AG08395 (cell line): ENCODE measurements around the gene PRRC1.
"Not testable (repeated sequence)": the region's sequence is repeated elsewhere in the genome, so short reads cannot be mapped to it uniquely, and the experiment has no call there.

Experiments
- DNase-seq: peaks from one replicate; pipeline ENCODE4 v3.0.0; 2012; ENCODE audit warnings: mixed read lengths, low spot score

The PRRC1 gene

DNA sequence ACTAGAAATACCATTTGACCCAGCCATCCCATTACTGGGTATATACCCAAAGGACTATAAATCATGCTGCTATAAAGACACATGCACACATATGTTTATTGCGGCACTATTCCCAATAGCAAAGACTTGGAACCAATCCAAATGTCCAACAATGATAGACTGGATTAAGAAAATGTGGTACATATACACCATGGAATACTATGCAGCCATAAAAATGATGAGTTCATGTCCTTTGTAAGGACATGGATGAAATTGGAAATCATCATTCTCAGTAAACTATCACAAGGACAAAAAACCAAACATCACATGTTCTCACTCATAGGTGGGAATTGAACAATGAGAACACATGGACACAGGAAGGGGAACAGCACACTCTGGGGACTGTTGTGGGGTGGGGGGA is 27.8 kb downstream of the PRRC1 start:
- DNase-seq = not testable (repeated sequence)

DNA sequence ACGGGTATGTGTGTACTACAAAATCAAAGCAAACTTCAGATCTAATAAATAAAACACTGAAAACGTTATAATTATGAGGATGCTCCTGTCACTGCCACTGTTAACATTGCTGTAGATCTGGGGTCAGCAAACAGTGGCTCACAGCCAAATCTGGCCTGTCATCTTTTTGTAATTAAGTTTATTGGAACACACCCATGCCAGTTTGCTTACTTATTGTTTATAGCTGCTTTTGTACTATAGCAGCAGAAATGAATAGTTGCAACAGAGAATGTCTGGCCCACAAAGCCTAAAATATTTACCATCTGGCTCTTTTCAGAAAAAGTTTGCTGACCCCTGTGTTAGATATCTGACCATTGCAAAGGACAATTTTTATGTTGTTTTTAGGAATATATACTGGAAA is 32.1 kb downstream of the PRRC1 start:
- DNase-seq = no peak

DNA sequence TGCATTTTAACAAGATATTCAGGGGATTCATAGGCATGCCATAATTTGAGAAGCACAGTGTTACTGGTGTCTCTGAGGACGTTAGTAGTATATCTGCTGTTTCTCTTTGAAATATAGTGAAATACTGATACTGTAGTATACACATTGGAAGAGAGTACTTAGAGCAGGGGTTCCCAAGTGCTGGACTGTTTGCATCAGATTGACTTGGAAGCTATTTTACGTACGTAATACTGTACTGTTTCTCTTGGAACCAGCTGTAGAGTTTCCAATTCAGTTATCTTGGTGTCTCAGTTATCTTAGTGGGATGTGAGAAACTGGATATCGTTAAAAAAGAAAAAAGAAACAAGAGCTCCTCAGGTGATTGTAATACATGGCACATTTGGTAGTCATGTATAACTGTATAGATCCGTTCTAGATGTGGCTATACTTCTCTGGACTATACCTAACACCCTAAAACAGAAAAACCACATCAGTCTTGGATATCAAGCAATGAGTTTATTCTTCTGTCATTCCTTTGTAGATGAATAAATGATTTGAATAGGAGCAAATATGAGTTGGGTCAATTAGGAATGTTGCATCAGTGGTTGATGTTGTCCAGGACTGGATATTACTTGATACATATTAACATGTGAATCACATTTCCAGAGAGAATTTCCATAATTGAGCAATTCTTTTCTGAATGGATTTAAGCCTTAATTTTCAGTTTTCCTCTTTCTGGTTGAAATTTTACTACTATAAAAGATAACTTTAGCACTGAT is 33.4 kb downstream of the PRRC1 start:
- DNase-seq = no peak

DNA sequence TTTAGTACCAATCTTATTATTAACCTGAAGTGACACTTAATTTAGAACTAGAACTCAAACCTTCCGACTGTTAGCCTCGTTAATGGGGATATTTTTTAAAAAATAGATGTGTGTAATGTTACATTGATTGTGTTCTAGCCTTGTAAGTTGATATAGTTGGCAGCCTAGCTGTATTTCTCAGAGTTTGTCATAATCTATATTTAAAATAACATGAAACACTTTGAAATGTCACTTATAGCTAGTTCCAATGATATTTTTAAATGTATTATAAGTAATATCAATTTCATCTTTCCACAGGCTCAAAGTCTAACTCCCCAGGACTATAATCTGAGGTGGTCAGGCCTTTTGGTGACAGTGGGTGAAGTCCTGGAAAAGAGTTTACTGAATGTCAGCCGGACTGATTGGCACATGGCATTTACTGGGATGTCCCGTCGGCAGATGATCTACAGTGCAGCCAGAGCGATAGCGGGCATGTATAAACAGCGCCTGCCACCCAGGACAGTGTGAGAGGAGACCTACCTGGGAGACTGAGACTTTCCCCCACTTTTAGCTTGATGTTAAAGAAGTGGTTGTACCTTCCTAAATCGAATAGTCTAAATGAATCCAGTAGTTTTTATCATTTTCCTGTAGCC is 34.1 kb downstream of the PRRC1 start:
- no peak for DNase-seq

DNA sequence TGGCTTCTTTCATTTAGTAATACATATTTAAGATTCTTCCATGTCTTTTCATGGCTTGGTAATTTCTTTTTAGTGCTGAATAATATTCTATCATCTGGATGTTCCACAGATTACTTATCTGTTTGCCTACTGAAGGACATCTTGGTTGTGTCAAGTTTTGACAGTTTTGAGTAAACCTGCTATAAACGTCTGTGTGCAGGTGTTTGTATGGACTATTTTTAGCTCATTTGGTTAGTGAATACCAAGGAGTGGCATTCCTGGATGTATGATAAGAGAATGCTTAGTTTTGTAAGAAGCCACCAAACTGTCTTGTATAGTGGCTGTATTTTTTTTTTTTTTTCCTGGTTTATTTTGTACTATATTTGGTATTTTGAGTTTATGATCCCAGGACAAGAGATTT is 38.4 kb downstream of the PRRC1 start:
- DNase-seq = no peak

DNA sequence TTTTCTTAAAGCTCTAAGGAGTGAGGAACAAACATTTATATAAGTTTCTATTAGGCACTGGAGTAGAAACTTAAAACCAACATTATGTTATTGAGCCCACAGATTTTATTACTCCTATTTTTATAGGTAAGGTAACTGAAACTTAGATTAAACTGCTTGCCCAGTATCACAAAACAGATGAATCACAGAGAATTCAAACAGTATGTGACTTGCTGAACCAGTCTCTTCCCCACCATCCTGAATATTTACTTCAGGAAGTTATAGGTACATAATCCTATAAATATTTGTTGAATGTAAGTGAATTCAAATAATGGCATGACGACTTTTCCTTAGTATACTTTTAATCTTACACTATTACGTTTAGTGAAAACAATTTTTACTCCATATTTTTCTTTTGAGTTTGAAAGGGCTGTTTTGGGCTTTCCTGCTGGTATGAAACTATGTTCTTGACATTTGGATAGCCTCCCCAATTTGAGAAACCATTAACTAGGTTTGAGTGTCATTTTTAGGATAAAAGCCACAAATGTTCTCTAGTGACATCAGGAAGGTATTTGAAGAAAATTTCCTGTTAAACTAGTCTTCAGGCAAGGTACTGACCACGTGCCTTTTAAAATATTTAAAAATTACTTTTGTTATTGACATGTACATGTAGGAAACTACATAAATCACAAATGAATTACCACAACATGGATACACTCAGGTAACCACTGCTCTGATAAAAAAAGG is 39.3 kb downstream of the PRRC1 start:
- DNase-seq = no peak

DNA sequence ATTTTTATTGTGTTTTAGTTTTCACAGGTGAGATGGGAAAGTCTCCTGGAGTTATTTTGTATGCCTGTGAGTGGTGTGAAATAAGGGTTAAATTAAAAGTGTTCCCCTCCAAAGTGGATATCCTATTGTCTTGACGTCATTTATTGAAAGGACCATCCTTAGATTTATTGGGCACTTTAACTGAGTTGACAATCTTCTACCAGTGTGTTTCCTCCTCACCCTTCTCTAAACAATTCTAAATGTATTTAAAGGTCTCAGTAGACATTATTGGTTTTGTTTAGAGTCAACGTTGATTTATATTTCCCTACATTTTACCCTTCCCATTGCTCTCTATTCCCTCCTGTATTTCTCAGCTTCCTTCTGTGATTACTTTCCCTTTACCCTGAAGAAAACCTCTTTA is 40.8 kb downstream of the PRRC1 start:
- no peak for DNase-seq

DNA sequence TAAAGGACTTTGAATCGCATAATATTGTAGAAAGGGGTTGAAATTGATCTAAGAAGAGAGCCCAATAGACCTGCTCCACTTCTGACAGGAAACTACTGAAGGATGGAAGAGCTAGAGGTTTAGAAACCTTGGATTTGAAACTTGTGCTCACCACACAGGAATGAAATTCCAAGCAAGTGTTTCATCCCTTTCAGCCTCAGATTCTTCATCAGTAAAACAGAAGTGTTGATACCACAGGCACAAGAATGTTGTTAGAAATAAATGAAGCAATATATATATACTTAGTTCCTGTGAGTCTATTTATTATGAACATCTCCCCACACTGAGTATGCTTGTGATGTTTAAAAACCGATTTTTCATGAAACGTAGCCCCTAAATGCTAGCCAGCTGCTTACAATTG is 43.8 kb downstream of the PRRC1 start:
- peak; percentile 67 for DNase-seq

DNA sequence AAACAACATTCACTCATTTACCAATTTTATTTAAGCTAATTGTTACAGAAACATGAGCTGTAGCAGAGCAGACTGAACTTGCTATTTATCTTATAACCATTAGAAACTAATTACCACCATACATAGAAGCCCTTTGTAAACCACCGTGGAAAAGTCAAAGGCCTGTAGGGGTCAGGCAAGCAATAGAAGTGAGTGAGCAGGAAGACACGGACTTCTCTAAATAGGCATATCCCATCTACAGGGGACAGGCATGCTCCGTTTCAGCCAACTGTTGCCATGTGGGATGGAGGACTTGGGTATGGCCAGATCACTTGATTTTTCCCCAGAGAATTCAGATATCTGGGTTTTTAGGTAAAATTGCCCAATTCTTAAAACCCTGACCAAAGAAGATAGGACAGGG is 44.8 kb downstream of the PRRC1 start:
- no peak for DNase-seq

DNA sequence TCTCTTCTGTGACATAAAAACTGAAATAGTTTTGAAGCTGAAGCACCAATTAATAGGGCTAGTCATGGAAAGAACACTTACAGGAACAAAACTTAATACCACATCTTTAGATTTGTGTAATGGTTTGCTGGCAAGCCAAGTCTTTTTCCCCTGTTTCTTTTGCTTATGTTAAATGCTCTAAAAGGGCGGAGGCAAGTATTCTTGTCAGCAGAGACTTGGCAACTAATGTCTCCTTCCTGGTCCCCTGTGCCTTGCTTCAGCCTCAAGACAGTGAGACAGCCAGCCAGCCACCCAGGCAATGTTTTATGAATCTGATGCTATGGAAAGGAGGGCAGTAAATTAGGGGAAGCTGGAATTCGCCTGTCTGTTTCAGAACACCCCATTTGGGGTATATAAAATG is 45.7 kb downstream of the PRRC1 start:
- no peak for DNase-seq

DNA sequence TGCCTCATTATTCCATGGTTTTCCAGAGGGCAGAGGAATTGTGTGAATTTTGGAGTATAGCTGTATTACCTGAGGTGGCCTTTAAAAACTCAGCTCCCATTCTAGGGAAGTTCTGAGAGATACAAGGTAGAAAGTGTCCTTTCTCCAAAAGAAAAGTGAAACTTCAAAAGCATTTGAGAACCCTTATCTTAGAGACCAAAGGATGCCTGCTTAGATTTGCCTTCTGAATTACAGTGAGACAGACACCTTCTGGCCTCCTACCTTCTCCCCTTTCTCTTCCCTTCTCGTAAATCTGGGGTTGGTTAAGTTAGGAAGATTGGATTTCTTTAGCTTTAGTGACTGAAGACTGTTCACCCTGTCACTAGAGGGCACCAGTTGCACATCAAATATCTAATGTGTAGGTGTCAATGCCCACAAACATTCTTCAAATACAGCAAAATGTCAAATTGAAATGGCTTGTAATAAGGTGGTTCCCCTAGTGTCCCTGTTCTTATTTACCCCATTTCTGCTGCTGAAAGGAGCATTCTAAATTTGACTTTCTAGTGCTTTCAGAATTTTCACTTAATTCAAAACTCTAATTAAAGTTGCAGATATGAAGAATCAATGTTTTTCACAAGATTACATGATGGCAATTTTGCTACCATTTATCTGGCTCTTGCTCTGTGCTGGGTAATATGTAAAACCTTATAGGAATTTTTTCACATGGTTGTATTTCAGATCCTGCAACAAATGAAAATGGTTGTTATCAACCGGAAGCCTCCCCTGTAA is 46.7 kb downstream of the PRRC1 start:
- DNase-seq = peak; percentile 46

DNA sequence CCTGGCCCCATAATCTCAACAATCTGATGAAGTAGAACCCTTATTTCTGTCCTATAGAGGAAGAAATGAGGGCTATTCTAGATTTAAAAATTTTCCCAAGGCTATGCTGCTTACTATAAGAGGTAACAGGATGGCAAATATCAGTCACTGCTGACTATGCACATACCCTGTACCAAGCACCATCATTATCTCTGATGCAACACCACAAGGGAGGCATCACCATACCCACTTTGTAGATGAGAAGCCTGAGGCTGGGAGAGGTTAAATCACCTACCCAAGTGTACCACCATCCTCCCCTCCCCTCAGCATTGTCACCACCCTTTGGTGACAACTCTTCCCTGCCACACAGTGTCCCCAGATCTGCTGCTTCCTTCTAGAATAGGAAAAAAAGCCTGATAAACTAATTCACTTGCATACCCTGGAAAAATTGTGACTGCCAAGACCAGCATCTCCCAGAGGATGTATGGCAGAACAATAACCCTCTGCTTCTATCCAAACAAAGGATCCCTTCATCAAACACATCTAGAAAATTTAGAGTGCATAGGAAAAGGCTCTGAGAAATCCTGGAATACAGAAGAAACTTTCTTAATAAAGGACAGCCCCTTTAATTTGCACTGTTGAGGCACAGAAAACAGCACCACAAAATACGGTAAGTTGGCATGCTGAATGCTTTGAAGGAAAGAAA is 48.3 kb downstream of the PRRC1 start:
- no peak for DNase-seq

DNA sequence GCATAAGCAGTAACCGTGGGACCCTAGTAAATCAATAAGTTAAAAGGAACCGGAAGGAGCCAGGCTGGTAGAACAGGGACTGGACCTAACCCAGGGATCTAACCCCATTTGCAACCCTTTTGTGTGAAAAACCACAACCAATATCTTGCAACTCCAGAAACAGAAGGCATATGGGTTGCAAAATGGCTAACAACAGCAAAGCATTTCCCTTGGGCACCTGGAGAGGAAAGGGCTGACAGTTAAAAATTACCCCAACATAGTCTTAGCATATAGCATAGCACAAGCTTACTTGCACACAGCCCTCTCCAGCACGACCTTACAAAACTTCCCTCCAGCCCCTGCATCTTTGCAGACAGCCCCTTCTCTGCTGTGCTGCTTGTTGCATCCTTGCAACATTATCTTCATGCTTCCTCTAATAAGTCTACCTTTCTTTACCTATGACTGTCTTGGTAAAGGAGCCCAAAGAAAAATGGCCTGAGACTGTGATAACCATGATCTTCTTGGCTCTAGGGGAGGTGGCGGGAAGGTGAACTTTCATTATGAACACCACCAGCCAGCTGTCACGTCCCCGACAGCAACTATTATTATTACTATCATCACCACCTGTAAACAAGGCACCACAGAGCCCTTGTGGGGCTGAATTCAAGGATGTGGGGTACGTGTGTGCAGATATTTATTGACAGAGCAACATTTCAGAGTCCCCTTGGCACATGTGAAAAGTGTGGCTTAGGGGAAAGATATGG is 49.8 kb downstream of the PRRC1 start:
- DNase-seq = no peak

DNA sequence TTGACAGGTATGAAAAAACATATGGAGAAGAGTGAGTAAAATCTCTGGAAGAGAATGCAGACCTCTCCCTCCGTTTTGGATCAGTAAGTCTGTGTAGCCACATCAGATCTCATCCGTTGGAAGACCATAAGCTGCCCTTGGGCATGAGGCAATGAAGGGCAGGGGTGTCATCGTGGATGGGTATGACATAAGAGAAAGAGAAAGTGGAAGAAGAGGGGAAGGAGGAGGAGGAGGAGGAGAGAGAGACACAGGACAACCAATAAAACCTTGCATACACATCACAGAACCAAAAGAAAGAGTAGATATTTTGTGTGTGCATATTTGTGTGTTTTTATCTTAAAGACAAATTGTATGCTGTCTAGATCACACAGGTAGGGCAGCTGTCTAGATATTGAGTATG is 50.7 kb downstream of the PRRC1 start:
- no peak for DNase-seq

DNA sequence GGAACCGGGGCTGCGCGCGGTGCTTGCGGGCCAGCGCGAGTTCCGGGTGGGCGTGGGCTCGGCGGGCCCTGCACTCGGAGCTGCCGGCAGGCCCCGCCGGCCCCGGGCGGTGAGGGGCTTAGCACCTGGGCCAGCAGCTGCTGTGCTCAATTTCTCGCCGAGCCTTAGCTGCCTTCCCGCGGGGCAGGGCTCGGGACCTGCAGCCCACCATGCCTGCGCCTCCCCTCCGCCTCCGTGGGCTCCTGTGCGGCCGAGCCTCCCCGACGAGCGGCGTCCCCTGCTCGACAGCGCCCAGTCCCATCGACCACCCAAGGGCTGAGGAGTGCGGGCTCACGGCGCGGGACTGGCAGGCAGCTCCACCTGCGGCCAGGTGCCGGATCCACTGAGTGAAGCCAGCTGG is 52.0 kb downstream of the PRRC1 start:
- not testable (repeated sequence) for DNase-seq

DNA sequence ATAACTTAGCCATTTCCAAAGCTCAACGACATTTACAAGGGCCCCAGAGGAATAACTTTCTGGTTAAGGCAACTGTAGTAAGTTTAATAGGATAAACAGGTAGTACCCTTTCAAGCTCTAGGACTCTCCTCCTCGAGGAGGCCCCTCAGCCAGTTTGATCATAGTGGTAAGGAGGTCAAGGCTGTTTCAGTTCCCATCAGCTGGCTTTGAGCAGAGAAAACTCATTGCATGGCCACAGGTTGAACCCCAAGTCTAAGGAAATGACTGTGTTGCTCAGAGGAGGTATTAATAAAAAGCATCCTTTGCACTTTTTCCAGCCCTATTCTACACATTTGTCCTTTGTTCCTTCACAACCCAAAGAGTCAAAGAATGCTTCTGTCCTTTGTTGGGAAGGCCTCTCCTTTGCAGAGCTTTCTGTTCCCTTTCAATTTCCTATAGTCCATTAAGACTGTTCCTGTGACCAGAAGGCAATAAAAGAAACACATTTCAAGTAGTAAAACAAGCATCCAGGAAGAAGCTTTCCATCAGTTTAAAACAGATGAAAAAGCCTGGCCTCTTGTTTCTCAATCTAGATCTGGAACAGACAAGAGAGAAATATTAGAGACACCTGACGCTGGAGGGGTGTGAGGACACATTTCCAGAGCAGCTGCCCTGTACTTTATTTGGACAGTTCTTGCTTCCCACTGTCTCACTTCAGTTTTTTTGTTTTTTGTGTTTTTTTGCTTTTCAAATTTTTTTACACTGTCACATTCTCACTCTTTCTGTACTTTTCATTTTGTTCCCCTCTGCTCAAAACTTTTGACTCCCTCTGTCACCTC is 54.1 kb downstream of the PRRC1 start:
- DNase-seq = no peak

DNA sequence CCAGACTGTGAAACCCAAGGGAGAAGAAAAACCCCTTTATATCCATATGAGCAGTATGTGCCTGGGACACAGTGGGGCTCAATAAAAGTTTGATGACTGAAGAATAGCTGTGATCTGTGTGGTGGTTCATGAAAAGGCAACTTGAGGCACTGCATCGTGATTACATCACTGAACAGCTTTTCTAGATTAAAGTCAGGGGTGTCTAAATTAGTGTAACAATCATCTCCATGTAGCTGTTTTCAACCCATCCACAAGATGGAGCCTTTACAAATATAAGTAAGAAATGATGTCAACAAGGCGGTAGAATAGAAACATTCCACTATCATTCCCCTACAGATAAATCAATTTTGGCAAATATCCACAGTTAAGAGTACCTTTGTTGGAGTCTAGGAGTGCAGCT is 55.5 kb downstream of the PRRC1 start:
- no peak for DNase-seq

DNA sequence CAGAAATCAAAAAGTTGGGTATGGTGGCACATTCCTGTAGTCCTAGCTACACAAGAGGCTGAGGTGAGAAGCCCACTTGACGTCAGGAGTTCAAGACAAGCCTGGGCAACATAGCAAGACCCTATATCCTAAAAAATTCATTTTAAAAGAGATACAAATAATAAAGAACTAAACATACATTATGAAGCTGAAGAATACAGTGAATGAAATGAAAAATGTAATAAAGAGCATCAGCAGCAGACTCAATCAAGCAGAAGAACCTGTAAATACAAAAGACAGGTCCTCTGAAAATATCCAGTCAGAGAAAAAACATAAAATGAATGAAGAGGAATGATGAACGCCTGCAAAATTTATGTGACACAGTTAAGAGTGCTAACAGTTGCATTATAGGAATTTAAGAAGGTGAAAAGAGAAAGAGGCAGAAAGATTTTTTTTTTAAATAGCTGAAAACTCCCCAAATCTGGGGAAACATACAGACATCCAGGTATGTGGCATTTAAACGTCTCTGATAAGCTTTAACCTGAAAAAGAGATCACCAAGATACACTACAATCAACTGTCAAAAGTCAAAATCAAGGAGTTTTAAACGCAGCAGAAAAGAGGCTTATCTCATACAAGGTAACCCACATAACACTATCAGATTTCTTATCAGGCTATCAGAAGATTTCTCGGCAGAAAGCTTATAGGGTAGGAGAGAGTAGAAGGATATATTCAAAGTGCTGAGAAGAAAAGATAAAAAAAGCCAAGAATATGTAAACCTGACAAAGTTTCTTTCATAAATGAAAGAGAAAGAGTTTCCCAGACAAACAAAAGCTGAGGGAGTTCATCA is 57.6 kb downstream of the PRRC1 start:
- DNase-seq = no peak

DNA sequence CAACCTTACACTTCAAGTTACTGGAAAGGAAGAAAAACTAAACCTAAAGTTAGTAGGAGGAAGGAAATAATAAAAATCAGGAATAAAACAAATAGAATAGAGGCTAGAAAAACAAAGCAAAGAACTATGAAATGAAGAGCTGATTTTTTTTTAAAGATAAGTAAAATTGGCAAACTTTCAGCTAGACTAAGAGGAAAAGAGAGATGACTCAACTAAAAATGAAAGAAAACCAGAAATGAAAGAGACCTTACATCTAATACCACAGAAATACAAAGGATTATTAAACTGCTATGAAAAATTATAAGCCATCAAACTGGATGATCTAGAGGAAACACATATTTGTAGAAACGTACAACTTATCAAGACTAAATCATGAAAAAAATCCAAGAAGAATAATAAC is 60.0 kb downstream of the PRRC1 start:
- no peak for DNase-seq
